Mucosa of descending colon (tissue), 3 donors: ENCODE results near the gene PFDN2. TPM values are rescaled to one million over a fixed set of nuclear protein-coding genes. Genes with fewer than 3 reads are reported as not detected.

Experiments used
- ATAC-seq: fragments of 200-7000 bp; cut with Tn5 transposase; one replicate; pipeline ENCODE4 v1.9.1; 2020; ENCODE audit warnings: mild to moderate bottlenecking, moderate library complexity
- DNase-seq, 3 donors: peaks; one replicate each; pipeline ENCODE4 v3.0.0-alpha.2; 2020
- H3K36me3 ChIP-seq: fragments of 200-600 bp; one replicate; pipeline ENCODE4 v1.8.0; 2021; ENCODE audit warnings: low read depth, mild to moderate bottlenecking
- H3K4me1 ChIP-seq: fragments of 200-600 bp; one replicate; pipeline ENCODE4 v1.8.0; 2021; ENCODE audit warnings: low read depth, mild to moderate bottlenecking
- H3K4me3 ChIP-seq: fragments of 200-600 bp; one replicate; pipeline ENCODE4 v1.8.0; 2021; ENCODE audit warnings: mild to moderate bottlenecking
- H3K9me3 ChIP-seq: fragments of 200-600 bp; one replicate; pipeline ENCODE4 v1.8.0; 2021; ENCODE audit warnings: mild to moderate bottlenecking
- CTCF ChIP-seq: fragments of 200-600 bp; IDR thresholded peaks from one replicate; pipeline ENCODE4 v1.8.0; 2022; ENCODE audit warnings: antibody characterized with exemption, mild to moderate bottlenecking
- intact Hi-C, 2 donors: fragments of 100-400 bp; cut with DNase I in 1 of 2; cut with micrococcal nuclease in 1 of 2; formaldehyde crosslinking; loops; one replicate each; pipeline versions ENCODE4 v1.11.0 to v1.11.1; 2022; cut with DNase I, micrococcal nuclease
- total RNA-seq, 3 donors: library from RNA; stranded (reverse); fragmentation: NEBNext Ultra II Directional in 2 of 3; extraction: Animal tissue kit (Norgen Biotek cat#: 25700) in 2 of 3; gene quantifications; one replicate each; pipeline versions ENCODE4 v1.2.1 to v1.2.4, GENCODE V29; 2021 to 2023
- donor health status: DM: no; HTN: no; CAD: no; lungs with moderate emphysema.
- donor health status: DM: no; HTN: no; CAD: no.
- donor health status: DM: no; HTN: yes; CAD: no.

The PFDN2 gene
- total RNA-seq, 3 donors from 2014 or later, result 20.7 to 40.2 (median 29.4) TPM

GRCh38 chr1:161133220-161133740 is 15.4 kb upstream of the PFDN2 start:
- no peak for TF ChIP-seq CTCF
- Histone ChIP-seq H3K9me3 (no peaks in the 10 kb centered on the region), H3K4me1 (peaks cover 16% of the 10 kb centered on the region), H3K36me3 (no peaks in the 10 kb centered on the region), H3K4me3 (peak overlapping the region; percentile 49)
- intact Hi-C loops, result no loop called here
- no peak for ATAC-seq
- no peak for DNase-seq

- intact Hi-C loops, result no loop called here
Measured at GRCh38 chr1:161132410-161133219, 14.8 kb upstream of the PFDN2 start, which contains the start of gene DEDD. TSS of gene DEDD (minus strand) at chr1:161132667. CDS start at chr1:161124462, 8,205 bp downstream.

GRCh38 chr1:161131523-161132409 is 13.9 kb upstream of the PFDN2 start:
- Histone ChIP-seq H3K4me1 (peaks cover 16% of the 10 kb centered on the region), H3K9me3 (no peaks in the 10 kb centered on the region), H3K36me3 (no peaks in the 10 kb centered on the region), H3K4me3 (peak overlapping the region; percentile 49)
- ATAC-seq (no peak), DNase-seq (peak in 1 of 3 donors; percentile 21)
- intact Hi-C loops, result no loop called here
- TF ChIP-seq CTCF, result no peak

More at GRCh38 chr1:161132410-161133219, 14.8 kb upstream of the PFDN2 start, which contains the start of gene DEDD:
- H3K36me3 ChIP-seq, result no peaks in the 10 kb centered on the region
- ATAC-seq (peak; percentile 94), DNase-seq (peak; percentile 91 to 97 (median 91))
- peak within 1 kb of the TSS; percentile 49 for H3K4me3 ChIP-seq
- peaks cover 16% of the 10 kb centered on the region for H3K4me1 ChIP-seq
- no peak for TF ChIP-seq CTCF
- H3K9me3 ChIP-seq, result no peaks in the 10 kb centered on the region

GRCh38 chr1:161130266-161130665 is 12.4 kb upstream of the PFDN2 start:
- Histone ChIP-seq H3K36me3 (no peaks in the 10 kb centered on the region), H3K4me3 (no peak overlapping the region), H3K9me3 (no peaks in the 10 kb centered on the region), H3K4me1 (peaks cover 16% of the 10 kb centered on the region)
- no peak for ATAC-seq
- intact Hi-C loops, result no loop called here
- no peak for TF ChIP-seq CTCF
- DNase-seq, result no peak

GRCh38 chr1:161128591-161129420 is 11.0 kb upstream of the PFDN2 start:
- ATAC-seq (no peak), DNase-seq (no peak)
- no peak for TF ChIP-seq CTCF
- no peaks in the 10 kb centered on the region for H3K36me3 ChIP-seq
- no peaks in the 10 kb centered on the region for H3K9me3 ChIP-seq
- peaks cover 8% of the 10 kb centered on the region for H3K4me1 ChIP-seq
- intact Hi-C loops, result no loop called here
- no peak overlapping the region for H3K4me3 ChIP-seq
